Effector memory CD4-positive, alpha-beta T cell (primary cell): Measurements from ENCODE around the gene ACOX1.

Source experiments
- DNase-seq, 3 donors: peaks; one replicate each; pipeline ENCODE4 v3.0.0-alpha.2; 2020
- H3K27ac ChIP-seq: 2 replicates; pipeline ENCODE4 v1.7.0; 2013; ENCODE audit warnings: mild to moderate bottlenecking, low read length, moderate library complexity; ENCODE audit not compliant: insufficient read depth, poor library complexity, severe bottlenecking
- H3K27me3 ChIP-seq: replicated peaks from 2 replicates; pipeline ENCODE4 v1.7.0; 2013; ENCODE audit warnings: mild to moderate bottlenecking, low read length; ENCODE audit not compliant: insufficient read depth, control insufficient read depth, poor library complexity, severe bottlenecking
- H3K36me3 ChIP-seq: 2 replicates; pipeline ENCODE4 v1.7.0; 2013; ENCODE audit warnings: mild to moderate bottlenecking, low read length, moderate library complexity; ENCODE audit not compliant: control insufficient read depth, insufficient read depth
- H3K4me1 ChIP-seq: 2 replicates; pipeline ENCODE4 v1.7.0; 2013; ENCODE audit warnings: low read length, mild to moderate bottlenecking; ENCODE audit not compliant: control insufficient read depth, insufficient read depth, poor library complexity, severe bottlenecking
- H3K4me3 ChIP-seq: 2 replicates; pipeline ENCODE4 v1.7.0; 2013; ENCODE audit warnings: low read length, low read depth, mild to moderate bottlenecking; ENCODE audit not compliant: insufficient read depth, poor library complexity, severe bottlenecking
- H3K9me3 ChIP-seq: 2 replicates; pipeline ENCODE4 v1.7.0; 2013; ENCODE audit warnings: mild to moderate bottlenecking, low read length, moderate library complexity; ENCODE audit not compliant: control insufficient read depth

ACOX1 gene

DNA sequence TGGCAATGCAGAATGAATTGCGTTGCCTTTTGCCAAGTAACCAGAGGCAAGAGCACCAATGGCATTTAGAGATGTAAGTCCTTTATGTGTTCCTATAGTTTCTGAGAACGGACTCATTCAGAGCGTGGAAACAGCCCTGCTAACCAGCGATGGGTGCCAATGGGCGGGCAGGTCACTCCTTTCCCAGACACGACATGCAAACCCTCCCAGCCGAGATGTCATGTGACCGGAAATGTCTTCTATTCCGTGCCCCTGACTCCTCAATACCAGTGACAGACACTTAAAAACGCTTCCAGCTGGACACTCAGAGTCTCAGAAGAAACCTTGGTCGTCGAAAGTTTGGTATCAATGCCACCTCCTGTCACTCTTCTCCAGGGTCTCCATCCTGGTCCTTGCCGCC, 41.3 kb downstream of the ACOX1 start:
- Histone ChIP-seq H3K9me3 (no peaks in the 10 kb centered on the region), H3K36me3 (no peaks in the 10 kb centered on the region), H3K4me1 (no peaks in the 10 kb centered on the region), H3K27ac (no peak overlapping the region), H3K4me3 (no peak overlapping the region), H3K27me3 (no peaks in the 10 kb centered on the region)
- no peak for DNase-seq

DNA sequence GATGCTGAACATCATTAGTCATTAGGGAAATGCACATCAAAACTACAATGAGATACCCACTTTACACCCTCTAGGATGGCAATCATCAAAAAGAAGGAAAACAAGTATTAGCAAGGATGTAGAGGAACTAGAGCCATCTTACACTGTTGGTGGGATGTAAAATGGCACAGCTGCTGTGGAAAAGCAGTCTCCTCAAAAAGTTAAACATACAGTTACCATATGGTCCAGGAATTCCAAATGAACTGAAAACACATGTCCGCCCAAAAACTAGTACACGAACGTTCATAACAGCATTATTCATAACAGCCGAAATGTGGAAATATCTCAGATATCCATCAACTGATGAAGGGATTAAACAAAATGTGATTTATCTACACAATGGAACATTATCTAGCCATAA, 45.2 kb downstream of the ACOX1 start:
- Histone ChIP-seq H3K27me3 (no peaks in the 10 kb centered on the region), H3K36me3 (no peaks in the 10 kb centered on the region), H3K9me3 (no peaks in the 10 kb centered on the region), H3K27ac (no peak overlapping the region), H3K4me3 (no peak overlapping the region), H3K4me1 (no peaks in the 10 kb centered on the region)
- DNase-seq: no peak

DNA sequence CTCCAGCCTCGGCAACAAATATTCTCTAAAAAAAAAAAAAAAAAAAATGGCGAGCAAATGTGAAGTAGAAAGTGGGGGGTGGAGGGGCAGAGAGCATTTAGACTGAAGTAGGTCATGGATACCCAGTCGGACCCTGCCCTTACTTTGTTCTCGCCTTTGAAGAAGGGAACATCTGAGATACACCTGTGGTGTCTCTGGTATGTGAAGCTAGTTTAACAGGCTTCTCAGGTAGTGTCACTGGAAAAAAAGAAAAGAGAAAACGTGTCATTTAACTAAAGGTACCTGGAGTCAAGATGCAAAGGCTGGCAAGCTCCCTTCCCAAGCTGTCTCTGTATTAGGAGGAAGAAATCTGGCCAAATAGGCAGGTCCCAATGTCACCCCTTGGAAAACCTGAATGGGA, 46.1 kb downstream of the ACOX1 start:
- H3K27me3 ChIP-seq: no peaks in the 10 kb centered on the region
- no peaks in the 10 kb centered on the region for H3K4me1 ChIP-seq
- DNase-seq: no peak
- H3K9me3 ChIP-seq: no peaks in the 10 kb centered on the region
- no peak overlapping the region for H3K27ac ChIP-seq
- H3K36me3 ChIP-seq: no peaks in the 10 kb centered on the region
- no peak overlapping the region for H3K4me3 ChIP-seq

DNA sequence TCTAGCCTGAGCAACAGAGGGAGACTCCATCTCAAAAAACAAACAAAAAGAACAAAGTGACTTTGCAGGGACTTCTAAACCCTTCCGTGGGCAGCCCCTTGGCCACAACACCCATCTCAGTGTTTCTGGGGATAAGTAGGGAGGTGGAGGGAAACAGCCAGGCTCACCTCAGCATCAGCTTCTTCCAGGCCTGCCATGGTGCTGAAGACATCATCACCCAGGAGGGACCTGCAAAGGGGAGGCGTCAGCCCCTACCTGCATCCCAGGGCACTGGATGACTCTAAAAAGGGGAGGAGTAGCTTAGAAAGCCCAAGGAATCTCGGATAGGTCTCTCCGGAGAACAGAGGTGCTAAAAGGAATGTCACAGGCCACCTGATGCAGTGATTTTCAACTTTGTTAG, 47.9 kb downstream of the ACOX1 start:
- Histone ChIP-seq H3K27me3 (no peaks in the 10 kb centered on the region), H3K4me3 (no peak overlapping the region), H3K4me1 (no peaks in the 10 kb centered on the region), H3K9me3 (no peaks in the 10 kb centered on the region), H3K27ac (no peak overlapping the region), H3K36me3 (no peaks in the 10 kb centered on the region)
- DNase-seq: no peak

DNA sequence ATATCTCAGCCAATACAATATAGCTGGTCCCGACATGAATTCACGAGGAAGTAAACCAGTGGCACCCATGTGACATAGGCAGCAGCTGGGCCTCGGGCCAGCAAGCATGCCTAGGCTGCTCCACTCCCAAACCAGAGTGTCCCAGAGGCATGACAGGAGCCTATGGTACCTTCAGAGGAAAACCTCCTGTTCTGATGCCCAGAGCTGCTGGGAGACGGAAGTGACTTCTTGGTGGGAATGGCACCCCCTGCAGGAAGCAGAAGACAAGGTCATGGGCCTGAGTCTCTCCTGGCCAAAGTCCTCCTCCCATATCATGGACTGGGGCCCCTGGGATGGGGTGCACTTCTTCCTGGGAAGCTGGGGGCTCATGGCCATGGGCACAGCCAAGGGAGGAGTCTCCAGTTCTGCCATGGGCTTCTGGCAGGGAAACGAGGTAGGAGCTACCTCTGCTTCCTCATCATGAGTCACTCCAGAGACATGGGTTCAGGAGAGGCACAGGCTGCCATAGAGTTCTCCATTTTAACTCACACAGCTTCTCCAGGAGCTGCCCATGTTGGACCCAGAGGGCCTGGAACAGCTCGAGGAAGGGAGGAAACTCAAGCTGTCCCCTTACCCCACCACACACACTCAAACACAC, 51.6 kb downstream of the ACOX1 start:
- Histone ChIP-seq H3K27me3 (no peaks in the 10 kb centered on the region), H3K27ac (no peak overlapping the region), H3K4me3 (no peak overlapping the region), H3K36me3 (no peaks in the 10 kb centered on the region), H3K4me1 (no peaks in the 10 kb centered on the region), H3K9me3 (no peaks in the 10 kb centered on the region)
- no peak for DNase-seq

DNA sequence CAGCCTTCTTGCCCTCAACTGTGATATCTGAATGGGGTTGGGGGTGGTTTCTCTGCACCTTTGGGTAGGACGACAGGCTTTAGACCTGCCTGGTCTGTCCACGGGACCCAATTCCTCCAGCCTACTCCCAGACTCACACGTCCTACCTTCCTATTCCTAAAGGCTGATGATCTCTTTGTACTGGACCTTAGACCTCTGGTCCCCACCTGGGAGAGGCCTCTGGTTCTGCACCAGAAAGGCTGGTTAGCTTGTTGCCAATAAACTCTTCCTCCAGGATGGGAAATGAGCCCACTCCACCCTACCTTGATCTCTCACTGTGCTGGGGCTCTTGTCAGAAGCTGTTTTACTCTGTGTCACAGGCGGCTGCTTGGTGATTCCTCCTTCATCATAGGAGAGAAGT, 52.5 kb downstream of the ACOX1 start:
- Histone ChIP-seq H3K36me3 (no peaks in the 10 kb centered on the region), H3K27ac (no peak overlapping the region), H3K9me3 (no peaks in the 10 kb centered on the region)

DNA sequence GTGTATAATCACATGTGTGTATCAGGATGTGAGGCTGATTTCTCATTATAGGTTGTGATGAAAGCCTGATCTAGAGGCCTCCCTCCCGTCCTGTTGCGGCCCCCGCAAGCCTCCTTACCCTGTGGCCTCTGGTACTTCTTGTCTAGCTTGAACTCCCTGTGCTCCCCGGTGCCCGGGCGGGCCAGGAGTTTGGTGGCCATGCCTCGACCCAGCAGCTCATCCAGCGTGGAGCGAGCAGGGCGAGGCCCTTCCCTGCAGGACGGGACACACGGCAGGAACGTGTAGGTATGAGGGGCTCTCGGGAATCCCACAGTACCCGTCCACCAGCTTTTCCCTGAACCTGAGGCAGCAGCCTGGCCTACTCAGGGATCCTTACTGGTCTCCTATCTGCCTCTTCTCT, 53.1 kb downstream of the ACOX1 start:
- H3K36me3 ChIP-seq: no peaks in the 10 kb centered on the region
- no peak overlapping the region for H3K4me3 ChIP-seq
- no peaks in the 10 kb centered on the region for H3K27me3 ChIP-seq
- no peaks in the 10 kb centered on the region for H3K4me1 ChIP-seq
- H3K27ac ChIP-seq: no peak overlapping the region
- DNase-seq: no peak
- no peaks in the 10 kb centered on the region for H3K9me3 ChIP-seq

More for the DNA sequence above, 52.5 kb downstream of the ACOX1 start:
- DNase-seq: no peak
- H3K27me3 ChIP-seq: no peaks in the 10 kb centered on the region
- H3K4me3 ChIP-seq: no peak overlapping the region
- no peaks in the 10 kb centered on the region for H3K4me1 ChIP-seq

DNA sequence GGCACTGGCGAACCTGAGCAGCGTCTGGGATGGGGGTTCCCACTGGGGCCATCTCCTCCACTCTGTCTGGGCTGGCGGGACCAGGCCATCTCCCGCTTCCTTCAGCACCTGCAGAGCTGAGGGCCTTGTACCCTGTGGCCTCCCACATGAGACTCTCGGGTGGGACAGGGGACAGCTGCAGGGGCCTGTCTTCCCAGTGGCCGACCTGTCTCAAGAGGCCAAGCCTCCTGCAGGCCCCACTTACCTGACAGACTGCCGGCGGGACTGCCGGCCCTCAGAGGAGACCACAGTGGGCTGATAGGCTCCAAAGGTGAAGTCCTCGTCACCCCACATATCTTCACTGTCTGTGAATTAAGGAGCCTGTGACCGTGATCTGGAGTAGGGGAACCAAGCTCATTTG, 53.9 kb downstream of the ACOX1 start:
- no peaks in the 10 kb centered on the region for H3K9me3 ChIP-seq
- H3K4me3 ChIP-seq: no peak overlapping the region
- H3K36me3 ChIP-seq: no peaks in the 10 kb centered on the region
- H3K27me3 ChIP-seq: no peaks in the 10 kb centered on the region
- no peak for DNase-seq
- H3K27ac ChIP-seq: no peak overlapping the region
- H3K4me1 ChIP-seq: no peaks in the 10 kb centered on the region

DNA sequence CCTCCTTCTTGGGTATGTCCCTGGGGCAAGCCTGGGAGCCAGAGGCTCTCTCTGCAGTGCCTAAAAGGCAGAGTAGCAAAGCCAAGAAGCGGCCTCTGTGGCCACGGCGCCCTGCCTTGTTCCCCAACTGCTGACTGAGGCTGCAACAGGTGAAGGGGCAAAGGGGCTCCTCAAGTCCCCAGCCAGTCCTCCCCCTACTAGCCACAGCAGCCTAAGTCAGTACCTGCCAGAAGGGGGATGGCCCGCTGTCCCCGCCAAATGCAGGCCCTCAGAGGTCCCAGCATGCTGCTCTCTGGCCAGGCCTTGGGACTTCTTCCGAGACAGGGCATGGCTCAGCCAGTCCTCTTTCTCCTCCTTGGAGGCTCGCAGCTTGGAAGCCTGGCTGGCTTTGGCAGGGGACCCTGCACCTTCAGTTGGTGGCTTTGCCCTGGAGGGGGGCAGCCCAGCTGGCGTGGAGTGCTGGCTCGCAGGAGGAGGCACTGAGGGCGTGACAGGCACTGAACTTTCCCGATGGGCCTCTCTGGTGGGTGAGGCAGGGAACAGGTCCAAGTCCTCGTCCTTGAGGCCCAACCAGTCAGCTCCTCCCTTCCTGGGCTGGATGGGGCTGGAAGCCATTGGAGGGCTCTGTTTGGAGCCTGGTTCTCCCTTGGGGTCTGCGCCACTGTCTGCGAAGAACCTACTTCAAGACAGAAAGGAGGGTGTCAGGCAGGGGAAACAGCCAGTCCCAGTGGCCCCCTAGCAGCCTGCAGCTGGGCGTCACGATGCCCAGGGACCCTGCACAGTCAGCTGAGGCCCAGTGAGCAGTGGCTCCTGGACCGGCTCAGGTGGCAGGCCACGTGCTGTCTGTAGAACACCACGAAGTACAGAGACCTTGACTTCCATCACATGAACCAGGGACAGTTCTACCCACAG, 55.7 kb downstream of the ACOX1 start:
- no peak for DNase-seq
- H3K27ac ChIP-seq: no peak overlapping the region
- no peaks in the 10 kb centered on the region for H3K4me1 ChIP-seq
- no peaks in the 10 kb centered on the region for H3K9me3 ChIP-seq
- H3K27me3 ChIP-seq: no peaks in the 10 kb centered on the region
- no peak overlapping the region for H3K4me3 ChIP-seq
- H3K36me3 ChIP-seq: no peaks in the 10 kb centered on the region

DNA sequence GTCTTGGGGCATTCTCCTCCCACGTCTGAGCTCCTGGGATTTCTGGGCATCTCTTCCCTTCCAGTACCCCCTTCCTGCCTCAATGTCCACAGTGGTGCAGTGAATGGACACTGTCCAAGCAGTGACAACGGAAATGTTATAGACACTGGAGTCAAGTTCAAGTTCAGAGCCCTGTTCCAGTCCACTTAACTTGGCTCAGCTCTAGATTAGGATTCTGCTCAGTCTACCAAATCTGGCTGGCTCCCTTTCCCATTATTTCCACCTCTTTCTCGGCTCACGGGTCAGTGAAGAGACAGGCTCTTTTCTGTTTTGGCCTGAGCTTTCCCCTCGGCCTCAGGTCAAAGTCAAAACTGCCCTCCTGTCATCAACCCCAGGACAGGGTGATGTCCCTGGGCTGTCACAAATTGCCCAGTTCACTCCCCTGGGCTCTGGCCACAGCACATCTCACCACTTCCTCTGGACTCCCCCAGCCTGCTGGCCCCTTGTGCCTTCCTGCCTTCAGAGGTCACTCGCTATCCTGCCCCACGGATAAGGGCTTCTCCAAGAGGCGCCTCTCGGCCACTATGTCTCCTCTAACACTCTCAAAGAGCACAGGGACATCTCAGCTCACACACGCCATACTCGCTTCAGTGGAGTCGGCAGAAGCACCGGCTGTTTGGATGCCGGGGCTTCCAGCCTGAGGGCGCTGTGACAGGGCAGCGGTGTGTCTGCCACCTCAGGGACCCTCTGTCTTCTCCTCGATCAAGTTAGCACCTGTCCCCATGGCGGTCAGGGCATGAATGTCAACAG, 56.6 kb downstream of the ACOX1 start:
- H3K36me3 ChIP-seq: no peaks in the 10 kb centered on the region
- H3K27ac ChIP-seq: no peak overlapping the region
- no peaks in the 10 kb centered on the region for H3K9me3 ChIP-seq
- no peaks in the 10 kb centered on the region for H3K27me3 ChIP-seq
- DNase-seq: no peak
- H3K4me3 ChIP-seq: no peak overlapping the region
- H3K4me1 ChIP-seq: no peaks in the 10 kb centered on the region
